Measurements from ENCODE around the gene CLCN3.
"Not testable (repeated sequence)": the region's sequence is repeated elsewhere in the genome, so short reads cannot be mapped to it uniquely, and the experiment has no call there.

Gene CLCN3

DNA sequence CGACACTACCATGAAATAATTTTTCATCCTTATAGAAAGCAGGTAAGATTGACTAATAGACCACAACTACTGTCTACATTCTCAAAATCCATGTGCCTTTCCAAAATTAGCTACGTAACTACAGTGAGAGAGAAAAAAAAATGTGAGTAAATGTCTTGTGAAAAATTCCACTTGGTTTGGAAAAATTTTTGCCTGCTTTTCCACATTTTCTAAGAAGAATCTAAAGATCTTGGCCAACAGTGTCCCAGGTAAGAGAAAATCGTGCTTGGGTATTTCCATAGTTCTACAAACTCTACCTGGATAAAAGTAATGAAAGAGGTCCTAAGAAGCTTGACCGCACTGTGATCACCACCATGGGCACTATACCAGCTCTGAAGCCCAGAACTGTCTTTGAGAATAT, 1.4 kb upstream of the CLCN3 start:
- DNase-seq = no peak

GRCh38 chr4:169619518-169619957, 840 bp upstream of the CLCN3 start:
- DNase-seq = peak; percentile 73

DNA sequence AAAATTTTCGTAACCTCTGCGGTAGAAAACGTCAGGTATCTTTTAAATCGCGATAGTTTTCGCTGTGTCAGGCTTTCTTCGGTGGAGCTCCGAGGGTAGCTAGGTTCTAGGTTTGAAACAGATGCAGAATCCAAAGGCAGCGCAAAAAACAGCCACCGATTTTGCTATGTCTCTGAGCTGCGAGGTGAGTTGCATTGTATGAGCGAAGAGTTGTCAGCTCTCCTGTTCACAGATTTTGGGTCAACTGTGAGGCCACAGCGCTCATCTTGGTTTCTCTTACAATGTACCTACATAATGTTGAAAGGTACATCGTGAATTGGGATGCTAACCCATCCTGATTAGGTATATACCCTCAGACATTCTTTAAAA, 486 bp downstream of the CLCN3 start:
- peak; percentile 39 for DNase-seq

GRCh38 chr4:169621731-169622492, 1.5 kb downstream of the CLCN3 start:
- peak; percentile 44 for DNase-seq

GRCh38 chr4:169622566-169622965, 2.2 kb downstream of the CLCN3 start:
- peak; percentile 2 for DNase-seq

DNA sequence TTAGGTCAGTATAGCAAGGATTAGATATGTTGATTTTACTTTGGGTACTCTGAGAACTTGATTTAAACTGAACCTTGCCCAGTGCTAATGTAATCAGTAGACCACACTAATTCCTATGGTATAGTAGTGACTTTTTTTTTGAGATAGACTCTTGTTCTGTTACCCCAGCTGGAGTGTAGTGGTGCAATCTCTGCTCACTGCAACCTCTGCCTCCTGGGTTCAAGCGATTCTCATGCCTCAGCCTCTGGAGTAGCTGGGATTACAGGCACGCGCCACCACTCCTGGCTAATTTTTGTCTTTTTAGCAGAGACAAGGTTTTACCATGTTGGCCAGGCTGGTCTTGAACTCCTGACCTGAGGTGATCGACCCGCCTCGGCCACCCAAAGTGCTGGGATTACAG, 3.6 kb downstream of the CLCN3 start:
- not testable (repeated sequence) for DNase-seq

DNA sequence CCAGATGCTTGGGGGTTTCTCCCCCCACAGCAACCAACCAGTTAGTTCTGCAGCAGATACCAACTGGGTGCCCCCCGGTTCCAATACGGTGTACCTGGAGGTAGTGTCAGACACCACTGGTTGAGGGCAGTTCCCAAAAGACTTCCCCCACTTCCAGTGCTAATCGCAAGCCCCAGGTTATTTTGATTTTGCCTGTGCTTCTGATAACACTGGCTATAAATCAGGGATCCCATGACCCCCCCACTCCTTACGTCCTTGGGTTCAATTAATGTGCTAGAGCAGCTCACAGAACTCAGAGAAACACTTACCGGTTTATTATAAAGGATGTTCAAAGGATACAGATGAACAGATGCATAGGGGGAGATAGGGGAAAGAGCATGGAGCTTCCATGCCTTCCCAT, 5.5 kb downstream of the CLCN3 start:
- no peak for DNase-seq

DNA sequence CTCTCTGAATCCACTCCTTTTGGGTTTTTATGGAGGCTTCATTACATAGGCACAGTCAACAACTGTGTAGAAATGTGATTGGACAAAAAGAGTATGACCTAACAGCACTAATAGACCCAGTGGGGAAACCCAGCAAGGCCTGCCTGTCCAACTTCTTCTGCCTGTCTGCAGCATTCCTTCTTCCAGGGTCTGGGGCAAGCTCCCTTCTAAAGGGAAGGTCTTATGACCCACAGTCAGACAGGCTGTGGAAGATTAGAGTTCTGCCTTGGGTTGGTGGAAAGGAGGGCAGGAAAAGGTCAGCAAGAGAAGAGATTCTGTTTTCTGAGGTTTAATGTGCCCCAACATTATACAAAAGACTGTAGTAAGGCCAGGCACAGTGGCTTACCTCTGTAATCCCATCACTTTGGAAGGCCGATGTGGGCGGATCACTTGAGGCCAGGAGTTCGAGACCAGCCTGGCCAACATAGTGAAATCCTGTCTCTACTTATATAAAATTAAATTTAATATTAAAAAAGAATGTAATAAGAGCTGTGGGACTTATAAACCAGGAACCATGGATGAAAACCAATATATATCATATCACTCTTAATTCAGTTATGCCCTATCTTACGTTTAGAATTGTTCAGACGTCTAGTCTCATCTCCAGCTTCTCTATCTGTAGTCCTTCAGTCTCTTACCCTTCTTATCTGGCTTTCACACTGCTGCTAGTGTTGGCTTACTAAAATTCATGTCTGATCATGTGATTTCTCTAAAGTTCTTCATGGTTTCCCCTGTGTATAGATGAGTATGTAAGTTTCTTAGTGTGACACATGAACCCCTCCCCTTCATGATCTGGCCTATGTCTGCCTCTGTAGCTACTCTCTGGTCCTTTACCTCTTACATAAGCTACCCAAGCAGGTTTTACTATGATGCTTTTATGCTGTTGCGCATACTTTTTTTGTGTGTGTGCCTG, 6.2 kb downstream of the CLCN3 start:
- no peak for DNase-seq

- DNase-seq = no peak
Measured at GRCh38 chr4:169627307-169627706, 6.9 kb downstream of the CLCN3 start.

DNA sequence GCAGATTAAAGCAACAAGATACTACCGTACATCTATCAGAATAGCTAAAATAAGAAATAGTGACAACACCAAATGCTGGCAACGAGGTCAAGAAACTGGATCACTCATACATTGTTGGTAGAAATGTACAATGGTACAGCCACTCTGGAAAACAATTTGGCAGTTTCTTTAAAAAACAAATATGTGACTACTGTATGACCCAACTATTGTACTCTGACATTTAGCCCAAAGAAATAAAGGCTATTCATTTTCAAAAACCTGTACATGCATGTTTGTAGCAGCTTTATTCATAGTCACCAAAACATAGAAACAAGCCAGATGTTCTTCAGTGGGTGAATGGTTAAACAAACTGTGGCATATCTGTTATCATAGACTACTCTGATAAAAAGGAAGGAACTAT, 8.2 kb downstream of the CLCN3 start:
- DNase-seq = no peak

DNA sequence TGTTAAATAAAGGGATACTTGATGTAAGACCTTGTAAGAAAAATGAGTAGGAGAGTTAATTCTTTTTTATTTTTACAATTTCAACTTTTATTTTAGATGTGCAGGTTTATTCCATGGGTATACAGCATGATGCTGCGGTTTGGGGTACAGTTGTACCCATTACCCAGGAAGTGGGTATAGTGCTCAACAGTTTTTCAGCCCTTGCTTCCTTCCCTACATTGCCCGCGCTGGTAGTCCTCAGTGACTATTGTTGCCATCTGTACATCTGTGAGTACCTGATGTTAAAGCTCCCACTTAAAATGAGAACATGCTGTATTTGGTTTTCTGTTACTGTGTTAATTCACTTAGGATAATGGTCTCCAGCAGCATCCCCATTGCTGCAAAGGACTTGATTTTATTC, 9.7 kb downstream of the CLCN3 start:
- DNase-seq = no peak

- no peak for DNase-seq
Measured at GRCh38 chr4:169632896-169633295, 12.5 kb downstream of the CLCN3 start.

DNA sequence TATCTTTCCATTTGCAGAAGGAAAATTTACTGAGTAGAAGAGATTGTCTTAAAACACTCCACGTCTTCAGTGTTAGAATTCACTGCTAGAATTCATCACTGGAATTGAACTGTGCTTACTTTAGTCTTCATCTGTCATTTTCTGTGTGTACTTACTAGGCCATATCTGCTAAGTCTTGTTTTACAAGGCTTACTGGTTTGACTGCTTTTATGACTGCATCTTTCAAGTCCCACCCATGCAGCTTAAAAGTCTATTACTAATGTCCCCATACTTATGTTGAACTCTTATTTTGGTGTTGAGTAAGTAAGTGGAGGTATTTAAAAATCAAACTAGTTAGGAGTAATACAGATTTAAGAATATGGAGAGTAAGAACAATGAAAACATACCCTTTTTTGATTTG, 14.6 kb downstream of the CLCN3 start:
- DNase-seq = no peak

- no peak for DNase-seq
Measured at GRCh38 chr4:169640261-169640870, 20.0 kb downstream of the CLCN3 start.

GRCh38 chr4:169644802-169645201, 24.4 kb downstream of the CLCN3 start:
- no peak for DNase-seq

DNA sequence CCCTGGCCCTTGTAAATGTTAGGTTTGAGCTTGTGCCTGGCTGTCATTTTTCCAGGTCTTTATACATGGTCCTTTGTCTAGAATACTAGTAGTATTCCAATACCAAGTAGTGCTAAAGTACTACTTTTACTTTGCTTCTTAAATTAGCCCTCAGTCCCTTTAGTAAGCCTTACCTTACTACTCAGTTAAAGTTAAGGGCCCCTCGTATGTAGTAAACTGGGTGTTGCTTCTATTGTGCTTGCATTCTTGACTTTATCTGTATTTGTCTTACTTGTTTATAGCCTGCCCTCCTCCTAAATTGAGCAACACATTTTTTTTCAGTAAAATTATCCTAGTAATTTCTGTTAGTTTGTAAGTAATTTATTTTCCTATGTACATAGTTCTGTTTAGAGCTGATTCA, 25.2 kb downstream of the CLCN3 start:
- no peak for DNase-seq

DNA sequence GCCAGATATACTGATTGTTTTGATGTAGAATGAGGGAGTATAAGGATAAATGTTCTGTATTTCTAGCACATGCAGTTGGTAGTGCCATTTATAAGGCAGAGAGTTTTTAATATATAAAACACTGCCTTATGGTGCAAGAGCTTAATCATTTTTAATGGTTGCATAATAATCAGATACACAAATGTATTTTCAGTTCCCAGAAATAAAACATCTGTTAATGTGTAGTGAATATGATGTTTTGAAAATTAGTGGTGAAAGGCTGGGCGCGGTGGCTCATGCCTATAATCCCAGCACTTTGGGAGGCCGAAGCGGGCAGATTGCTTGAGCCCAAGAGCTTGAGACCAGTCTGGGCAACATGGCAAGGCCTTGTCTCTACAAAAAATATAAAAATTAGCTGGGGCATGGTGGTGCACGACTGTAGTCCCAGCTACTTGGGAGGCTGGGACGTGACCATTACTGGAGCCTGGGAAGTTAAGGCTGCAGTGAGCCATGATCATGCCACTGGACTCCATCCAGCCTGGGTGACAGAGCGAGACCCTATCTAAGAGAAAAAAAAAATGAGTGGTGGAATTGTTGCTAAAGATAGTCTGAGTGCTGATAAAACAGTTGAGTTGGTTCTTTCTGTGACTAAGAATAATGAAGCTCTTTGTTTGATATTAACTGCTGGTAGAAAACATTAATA, 29.3 kb downstream of the CLCN3 start:
- no peak for DNase-seq

DNA sequence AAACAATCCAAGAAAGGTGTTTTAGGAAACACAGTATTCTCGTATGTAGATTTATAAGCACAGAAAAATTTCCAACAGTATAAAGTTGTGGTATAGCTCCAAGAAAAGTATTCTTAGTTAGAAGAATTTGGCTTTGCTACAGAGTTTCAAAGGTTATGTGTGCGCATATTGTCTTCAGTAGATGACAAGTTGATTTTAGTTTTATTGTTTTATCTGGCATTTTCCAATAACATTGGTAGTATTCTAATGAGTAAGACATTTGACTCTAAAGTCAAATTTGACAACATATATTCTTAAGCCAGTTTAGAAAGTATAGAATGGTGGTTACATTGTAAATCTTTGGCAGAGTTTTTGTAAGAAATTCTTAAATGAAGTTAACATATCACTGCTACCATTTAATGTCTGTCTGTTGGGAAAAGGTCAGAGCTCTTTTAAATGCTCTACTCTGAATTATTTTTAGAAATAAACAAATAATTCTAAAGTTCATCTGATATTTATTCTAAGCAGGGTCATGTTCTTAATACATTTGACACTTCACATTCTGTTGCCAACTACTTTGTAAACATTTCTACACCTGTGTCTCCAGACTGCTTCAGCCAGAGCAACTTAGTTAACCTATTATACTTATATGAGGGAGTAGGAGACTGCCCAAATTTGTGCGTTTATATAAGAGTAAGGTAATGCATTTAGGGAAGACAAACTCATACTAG, 30.0 kb downstream of the CLCN3 start:
- DNase-seq = no peak

GRCh38 chr4:169652535-169652934, 32.2 kb downstream of the CLCN3 start:
- no peak for DNase-seq

DNA sequence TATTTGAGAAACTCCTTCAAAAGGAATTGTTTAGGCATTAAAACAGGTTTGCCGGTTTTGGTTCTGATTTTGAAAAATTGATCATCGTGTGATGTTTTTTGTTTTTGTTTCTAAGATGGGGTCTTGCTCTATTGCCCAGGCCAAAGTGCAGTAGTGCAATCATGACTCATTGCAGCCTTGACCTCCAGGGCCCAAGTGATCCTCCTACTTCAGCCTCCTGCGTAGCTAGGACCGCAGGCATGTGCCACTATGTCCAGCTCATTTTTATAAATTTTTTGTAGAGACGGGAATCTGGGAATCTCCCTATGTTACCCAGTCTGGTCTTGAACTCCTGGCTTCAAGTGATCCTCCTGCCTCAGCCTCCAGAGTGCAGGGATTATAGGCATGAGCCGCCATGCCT, 35.0 kb downstream of the CLCN3 start:
- no peak for DNase-seq

GRCh38 chr4:169657470-169658107, 37.2 kb downstream of the CLCN3 start:
- DNase-seq = no peak

DNA sequence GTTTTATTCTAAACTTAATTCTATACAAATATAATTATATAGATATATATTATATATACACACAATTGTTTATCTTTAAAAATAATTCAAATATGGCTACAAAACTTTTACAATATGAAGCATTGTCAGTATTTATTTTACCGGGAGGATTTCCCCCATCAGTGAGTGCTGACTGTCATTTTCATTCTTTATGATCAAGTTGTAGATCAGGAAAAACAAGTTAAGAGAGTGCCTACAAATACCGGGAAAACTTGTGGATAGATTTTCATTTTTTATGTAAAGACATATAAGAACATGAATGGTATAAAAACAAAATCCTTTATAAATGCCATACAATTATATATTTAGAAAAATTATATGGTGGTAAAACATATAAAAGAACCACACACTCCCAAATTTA, 37.8 kb downstream of the CLCN3 start:
- no peak for DNase-seq
